ENCODE data around the gene ARHGAP23. TPM values are rescaled to one million over a fixed set of nuclear protein-coding genes. Genes with fewer than 3 reads are reported as not detected.
"Not testable (repeated sequence)": the region's sequence is repeated elsewhere in the genome, so short reads cannot be mapped to it uniquely, and the experiment has no call there.

ARHGAP23 gene
- polyA plus RNA-seq, 1 donor (not counting 4 experiments of a cell fraction or from before 2014, with no cell fraction given) = 6.1 TPM

DNA sequence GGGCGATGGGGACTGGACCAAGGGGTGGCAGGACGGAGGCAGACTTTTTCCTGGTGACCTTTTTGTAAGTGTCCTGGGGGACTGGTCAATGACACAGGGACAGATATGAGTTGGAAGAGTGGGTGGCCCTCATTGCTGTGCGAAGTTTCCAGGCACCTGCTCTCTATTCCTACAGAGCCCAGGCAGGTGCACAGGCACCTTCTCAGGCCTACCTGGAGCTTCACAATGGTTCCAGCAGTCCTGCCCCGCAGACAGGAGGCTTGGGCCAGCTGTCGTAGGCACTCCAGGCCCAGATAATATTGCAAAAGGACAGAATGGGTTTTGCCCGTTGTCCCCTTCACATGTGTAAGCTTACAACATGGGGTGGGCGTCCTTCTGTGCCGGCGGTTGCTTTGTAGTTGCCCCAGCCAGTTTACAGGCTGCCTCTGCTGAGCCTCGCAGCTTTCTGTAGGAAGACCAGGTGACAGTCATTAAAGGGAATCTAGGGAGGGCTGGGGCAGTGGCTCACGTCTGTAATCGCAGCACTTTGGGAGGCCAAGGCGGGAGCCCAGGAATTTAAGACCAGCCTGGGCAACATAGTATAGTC, 84.3 kb downstream of the ARHGAP23 start:
- Histone ChIP-seq H3K9me3 (ENCODE audit: control insufficient read depth, low read depth, low read length) (no peaks in the 10 kb centered on the region), H3K4me2 (ENCODE audit: control insufficient read depth, extremely low read depth, insufficient read depth, low read depth, low read length) (no peak overlapping the region), H3K27me3 (ENCODE audit: control insufficient read depth, extremely low read depth, insufficient read depth, low read length) (no peaks in the 10 kb centered on the region), H3K27ac (ENCODE audit: control insufficient read depth, insufficient read depth, low read length) (no peak overlapping the region), H3K36me3 (ENCODE audit: control insufficient read depth in 2 of 2, extremely low read depth in 1 of 2, insufficient read depth in 2 of 2, low read length in 2 of 2) (no peaks in the 10 kb centered on the region), H3K79me2 (ENCODE audit: control insufficient read depth, insufficient read depth, low read length) (no peaks in the 10 kb centered on the region), H3K9me1 (ENCODE audit: control insufficient read depth, extremely low read depth, insufficient read depth, low read length) (peaks cover 2% of the 10 kb centered on the region), H3K4me1 (ENCODE audit: control insufficient read depth, extremely low read depth, insufficient read depth, low read length) (peaks cover 14% of the 10 kb centered on the region), H4K20me1 (ENCODE audit: control insufficient read depth, extremely low read depth, insufficient read depth, low read length) (peaks cover 3% of the 10 kb centered on the region), H3K4me3 (ENCODE audit: control insufficient read depth in 2 of 3, extremely low read depth in 1 of 3, insufficient read depth in 2 of 3, low read depth in 1 of 3, low read length in 3 of 3) (no peak overlapping the region), H3K9ac (ENCODE audit: control insufficient read depth, extremely low read depth, insufficient read depth, low read length) (no peak overlapping the region), H2AFZ (ENCODE audit: control insufficient read depth, low read length) (no peak overlapping the region)
- TF ChIP-seq CTCF (optimal IDR thresholded peaks at IDR 0.05 in 1 of 3, IDR thresholded peaks at IDR 0.05 in 1 of 3, conservative IDR thresholded peaks at IDR 0.05 in 1 of 3; ENCODE audit: extremely low read depth in 1 of 3, insufficient read depth in 2 of 3, low read length in 3 of 3) = no peak
- TF ChIP-seq EZH2 (IDR thresholded peaks at IDR 0.05; ENCODE audit: low read length) = no peak
- no peak for DNase-seq (ENCODE audit: low read depth, low spot score)
- dilution Hi-C loops (cut with MboI; ENCODE audit: extremely low pct_ligation_motif_present, low sequenced_read_pairs) = no loop called here
- no peak for FAIRE-seq

DNA sequence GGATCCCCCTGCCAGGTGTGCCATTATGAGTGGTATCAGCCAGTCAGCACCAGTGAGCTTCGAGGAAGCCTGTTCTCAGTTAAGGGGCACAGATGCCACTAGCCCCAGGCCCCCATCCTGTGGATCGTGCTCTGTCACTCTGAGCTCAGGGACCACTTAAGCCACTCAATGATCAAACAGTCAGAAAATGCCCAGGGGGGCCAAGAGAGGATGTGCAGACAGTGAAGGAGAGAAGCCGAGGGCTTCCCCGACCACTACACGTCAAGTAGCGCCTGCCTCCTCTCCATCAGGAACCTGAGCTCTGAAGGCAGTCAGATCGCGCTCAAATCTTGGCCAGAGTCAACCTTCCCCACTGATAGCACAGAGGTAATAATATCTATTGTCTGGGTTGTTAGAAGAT, 98.3 kb downstream of the ARHGAP23 start:
- H3K4me1 ChIP-seq (ENCODE audit: control insufficient read depth, extremely low read depth, insufficient read depth, low read length); dilution Hi-C loops (cut with MboI; ENCODE audit: extremely low pct_ligation_motif_present, low sequenced_read_pairs); H3K36me3 ChIP-seq (ENCODE audit: control insufficient read depth in 2 of 2, extremely low read depth in 1 of 2, insufficient read depth in 2 of 2, low read length in 2 of 2); H3K27ac ChIP-seq (ENCODE audit: control insufficient read depth, insufficient read depth, low read length); DNase-seq (ENCODE audit: low read depth, low spot score); H3K79me2 ChIP-seq (ENCODE audit: control insufficient read depth, insufficient read depth, low read length); H3K9ac ChIP-seq (ENCODE audit: control insufficient read depth, extremely low read depth, insufficient read depth, low read length); H3K9me3 ChIP-seq (ENCODE audit: control insufficient read depth, low read depth, low read length); H4K20me1 ChIP-seq (ENCODE audit: control insufficient read depth, extremely low read depth, insufficient read depth, low read length); H2AFZ ChIP-seq (ENCODE audit: control insufficient read depth, low read length); FAIRE-seq; H3K4me3 ChIP-seq (ENCODE audit: control insufficient read depth in 2 of 3, extremely low read depth in 1 of 3, insufficient read depth in 2 of 3, low read depth in 1 of 3, low read length in 3 of 3); H3K9me1 ChIP-seq (ENCODE audit: control insufficient read depth, extremely low read depth, insufficient read depth, low read length); H3K4me2 ChIP-seq (ENCODE audit: control insufficient read depth, extremely low read depth, insufficient read depth, low read depth, low read length): not testable (repeated sequence)
- peaks cover 23% of the 10 kb centered on the region for H3K27me3 ChIP-seq (ENCODE audit: control insufficient read depth, extremely low read depth, insufficient read depth, low read length)

DNA sequence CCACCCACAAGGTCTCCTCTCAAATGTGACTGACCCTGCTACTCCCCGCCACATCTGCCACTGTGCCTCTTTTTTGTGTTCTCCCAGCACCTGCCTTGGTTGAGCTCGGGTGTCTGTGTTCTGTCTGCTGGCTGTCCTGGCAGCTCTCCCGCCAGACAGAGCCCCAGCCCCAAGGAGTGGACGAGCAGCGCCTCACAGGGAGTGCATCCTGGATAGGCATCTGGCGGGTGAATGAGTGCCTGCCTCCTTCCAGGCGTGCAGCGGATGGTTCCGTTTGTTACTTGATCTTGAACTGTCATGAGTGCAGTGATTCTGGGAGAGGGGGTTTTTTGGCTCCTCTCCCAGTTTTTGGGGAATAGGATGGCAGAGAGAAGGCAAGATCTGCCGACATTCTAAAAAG, 99.9 kb downstream of the ARHGAP23 start:
- H3K27ac ChIP-seq (ENCODE audit: control insufficient read depth, insufficient read depth, low read length); FAIRE-seq; DNase-seq (ENCODE audit: low read depth, low spot score); H2AFZ ChIP-seq (ENCODE audit: control insufficient read depth, low read length); H3K4me3 ChIP-seq (ENCODE audit: control insufficient read depth in 2 of 3, extremely low read depth in 1 of 3, insufficient read depth in 2 of 3, low read depth in 1 of 3, low read length in 3 of 3); H3K9me3 ChIP-seq (ENCODE audit: control insufficient read depth, low read depth, low read length); dilution Hi-C loops (cut with MboI; ENCODE audit: extremely low pct_ligation_motif_present, low sequenced_read_pairs); H3K4me2 ChIP-seq (ENCODE audit: control insufficient read depth, extremely low read depth, insufficient read depth, low read depth, low read length); H4K20me1 ChIP-seq (ENCODE audit: control insufficient read depth, extremely low read depth, insufficient read depth, low read length); H3K9me1 ChIP-seq (ENCODE audit: control insufficient read depth, extremely low read depth, insufficient read depth, low read length); H3K79me2 ChIP-seq (ENCODE audit: control insufficient read depth, insufficient read depth, low read length); H3K9ac ChIP-seq (ENCODE audit: control insufficient read depth, extremely low read depth, insufficient read depth, low read length); H3K36me3 ChIP-seq (ENCODE audit: control insufficient read depth in 2 of 2, extremely low read depth in 1 of 2, insufficient read depth in 2 of 2, low read length in 2 of 2); H3K4me1 ChIP-seq (ENCODE audit: control insufficient read depth, extremely low read depth, insufficient read depth, low read length): not testable (repeated sequence)
- H3K27me3 ChIP-seq (ENCODE audit: control insufficient read depth, extremely low read depth, insufficient read depth, low read length) = peaks cover 31% of the 10 kb centered on the region

DNA sequence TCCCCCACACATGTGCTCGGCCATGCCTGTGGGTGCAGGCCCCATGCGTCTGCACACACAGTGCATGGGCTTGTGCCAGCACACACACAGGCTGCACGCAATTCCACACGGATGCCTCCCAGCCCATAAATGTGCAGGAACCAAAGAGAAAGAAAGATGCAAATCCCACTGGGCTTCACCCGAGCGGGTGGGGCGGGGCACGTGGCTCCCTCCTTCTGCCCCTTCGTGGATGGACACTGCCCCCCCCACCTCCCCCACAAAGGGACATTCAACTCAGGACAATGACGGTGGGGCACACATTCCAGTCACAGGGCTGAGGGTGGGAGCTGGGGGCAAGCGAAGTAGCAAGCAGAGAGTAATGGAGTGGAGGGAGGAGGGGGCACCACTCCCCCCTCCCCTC, 102.6 kb downstream of the ARHGAP23 start:
- H3K36me3 ChIP-seq (ENCODE audit: control insufficient read depth in 2 of 2, extremely low read depth in 1 of 2, insufficient read depth in 2 of 2, low read length in 2 of 2); DNase-seq (ENCODE audit: low read depth, low spot score); H3K4me3 ChIP-seq (ENCODE audit: control insufficient read depth in 2 of 3, extremely low read depth in 1 of 3, insufficient read depth in 2 of 3, low read depth in 1 of 3, low read length in 3 of 3); H3K9ac ChIP-seq (ENCODE audit: control insufficient read depth, extremely low read depth, insufficient read depth, low read length); H3K4me2 ChIP-seq (ENCODE audit: control insufficient read depth, extremely low read depth, insufficient read depth, low read depth, low read length); H4K20me1 ChIP-seq (ENCODE audit: control insufficient read depth, extremely low read depth, insufficient read depth, low read length); H3K27ac ChIP-seq (ENCODE audit: control insufficient read depth, insufficient read depth, low read length); H3K9me1 ChIP-seq (ENCODE audit: control insufficient read depth, extremely low read depth, insufficient read depth, low read length); dilution Hi-C loops (cut with MboI; ENCODE audit: extremely low pct_ligation_motif_present, low sequenced_read_pairs); FAIRE-seq; H3K9me3 ChIP-seq (ENCODE audit: control insufficient read depth, low read depth, low read length); H3K4me1 ChIP-seq (ENCODE audit: control insufficient read depth, extremely low read depth, insufficient read depth, low read length); H3K79me2 ChIP-seq (ENCODE audit: control insufficient read depth, insufficient read depth, low read length); H2AFZ ChIP-seq (ENCODE audit: control insufficient read depth, low read length): not testable (repeated sequence)
- H3K27me3 ChIP-seq (ENCODE audit: control insufficient read depth, extremely low read depth, insufficient read depth, low read length) = peaks cover 41% of the 10 kb centered on the region

Measured in keratinocyte (primary cell).